Neuronal stem cell (in vitro differentiated cells): ENCODE data around the gene FRMD4B.

Experiments used
- DNase-seq: peaks from one replicate; pipeline ENCODE4 v3.0.0-alpha.2; 2013; ENCODE audit warnings: low spot score
- H2AFZ ChIP-seq: one replicate; pipeline ENCODE4 v1.6.1; 2013; ENCODE audit warnings: mild to moderate bottlenecking, low read length, inconsistent platforms
- H2AK5ac ChIP-seq: 2 replicates; pipeline ENCODE4 v1.6.1; 2013; ENCODE audit warnings: low read depth, mild to moderate bottlenecking, inconsistent platforms, low read length, moderate library complexity, mixed read lengths
- H2BK120ac ChIP-seq: 2 replicates; pipeline ENCODE4 v1.6.1; 2013; ENCODE audit warnings: low read depth, mild to moderate bottlenecking, inconsistent platforms, low read length, moderate library complexity, mixed read lengths
- H2BK12ac ChIP-seq: one replicate; pipeline ENCODE4 v1.6.1; 2013; ENCODE audit warnings: low read length, inconsistent platforms
- H2BK15ac ChIP-seq: 2 replicates; pipeline ENCODE4 v1.6.1; 2013; ENCODE audit warnings: mild to moderate bottlenecking, low read length, inconsistent platforms, mixed read lengths
- H2BK5ac ChIP-seq: one replicate; pipeline ENCODE4 v1.6.1; 2013; ENCODE audit warnings: inconsistent platforms, mild to moderate bottlenecking, low read length, moderate library complexity
- H3K14ac ChIP-seq: one replicate; pipeline ENCODE4 v1.6.1; 2013; ENCODE audit warnings: low read length, inconsistent platforms
- H3K18ac ChIP-seq: 2 replicates; pipeline ENCODE4 v1.6.1; 2013; ENCODE audit warnings: low read length, inconsistent platforms
- H3K23ac ChIP-seq: 2 replicates; pipeline ENCODE4 v1.6.1; 2013; ENCODE audit warnings: low read depth, mild to moderate bottlenecking, mixed read lengths, low read length, inconsistent platforms; ENCODE audit not compliant: poor library complexity
- H3K27ac ChIP-seq: replicated peaks from 3 replicates; pipeline ENCODE4 v1.5.1; 2013; ENCODE audit warnings: low read length, inconsistent platforms
- H3K27me3 ChIP-seq, 3 experiments: 2 replicates each; pipeline ENCODE4 v1.6.1; 2013; ENCODE audit warnings: low read length in 3 of 3, mild to moderate bottlenecking in 2 of 3, inconsistent platforms in 1 of 3, low read depth in 1 of 3, mixed read lengths in 1 of 3, moderate library complexity in 1 of 3; ENCODE audit not compliant: control insufficient read depth in 3 of 3, insufficient read depth in 3 of 3
- H3K36me3 ChIP-seq, 2 donors: replicated peaks in 1 of 2; 2 replicates each; pipeline ENCODE4 v1.6.1; 2013; ENCODE audit warnings: low read length in 2 of 2; ENCODE audit not compliant: control insufficient read depth in 2 of 2, insufficient read depth in 2 of 2
- H3K4ac ChIP-seq: 2 replicates; pipeline ENCODE4 v1.6.1; 2013; ENCODE audit warnings: inconsistent platforms, mild to moderate bottlenecking, low read length, moderate library complexity
- H3K4me1 ChIP-seq, 2 donors: 1 replicate in 1 of 2; 2 replicates in 1 of 2; pipeline ENCODE4 v1.6.1; 2013; ENCODE audit warnings: low read length in 2 of 2, low read depth in 1 of 2; ENCODE audit not compliant: control insufficient read depth in 2 of 2, insufficient read depth in 1 of 2
- H3K4me2 ChIP-seq: one replicate; pipeline ENCODE4 v1.6.1; 2013; ENCODE audit warnings: mild to moderate bottlenecking, low read length, inconsistent platforms; ENCODE audit not compliant: insufficient read depth, poor library complexity, severe bottlenecking
- H3K4me3 ChIP-seq, 2 donors: 2 replicates each; pipeline ENCODE4 v1.5.1; 2013; ENCODE audit warnings: low read length in 2 of 2, mild to moderate bottlenecking in 2 of 2, inconsistent platforms in 1 of 2, moderate library complexity in 1 of 2
- H3K79me1 ChIP-seq: one replicate; pipeline ENCODE4 v1.6.1; 2013; ENCODE audit warnings: low read depth, mild to moderate bottlenecking, inconsistent platforms, low read length, moderate library complexity
- H3K9ac ChIP-seq: one replicate; pipeline ENCODE4 v1.6.1; 2013; ENCODE audit warnings: mild to moderate bottlenecking, low read depth, low read length, inconsistent platforms; ENCODE audit not compliant: poor library complexity
- H3K9me3 ChIP-seq, 2 donors: replicated peaks in 1 of 2; 2 replicates each; pipeline versions ENCODE3 to v1.6.1; 2013; ENCODE audit warnings: low read length in 2 of 2, mild to moderate bottlenecking in 2 of 2, inconsistent platforms in 1 of 2, low read depth in 1 of 2, mixed read lengths in 1 of 2, moderate library complexity in 1 of 2; ENCODE audit not compliant: control insufficient read depth in 2 of 2, insufficient read depth in 1 of 2
- H4K8ac ChIP-seq: one replicate; pipeline ENCODE4 v1.6.1; 2013; ENCODE audit warnings: low read depth, mild to moderate bottlenecking, inconsistent platforms, low read length, moderate library complexity
- H4K91ac ChIP-seq: one replicate; pipeline ENCODE4 v1.6.1; 2013; ENCODE audit warnings: low read length, low read depth, mild to moderate bottlenecking, inconsistent platforms; ENCODE audit not compliant: poor library complexity
- WGBS, 2 donors: extraction: QIAGEN DNeasy Blood & Tissue Kit; methylation state at CpG; one replicate each; pipeline ENCODE4 v1.1.7; 2013; ENCODE audit warnings: missing lambda C conversion rate in 2 of 2, mixed read lengths in 1 of 2; ENCODE audit not compliant: insufficient read length in 2 of 2, insufficient replicate concordance in 1 of 2; ENCODE audit errors: extremely low coverage in 2 of 2; 5-methylcytosine and 5-hydroxymethylcytosine counted together

Gene FRMD4B

DNA sequence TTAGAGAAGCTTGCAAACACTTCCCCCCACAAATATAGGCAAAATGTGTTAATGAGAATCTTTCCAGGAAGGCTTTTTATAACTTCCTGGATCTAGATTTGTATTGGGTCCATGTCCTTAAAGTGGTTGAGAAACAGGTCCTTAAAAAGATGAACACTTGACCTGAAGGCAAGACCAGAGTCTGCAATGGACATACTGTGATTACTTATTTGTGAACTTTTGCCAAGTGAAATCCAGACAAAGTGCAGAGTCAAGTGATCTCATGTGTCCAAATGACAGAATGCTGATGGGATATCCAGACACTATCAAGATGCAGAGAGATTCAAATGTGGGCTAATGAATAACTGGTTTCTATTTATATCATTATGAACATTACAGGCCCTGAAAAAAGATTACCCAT lies 43.8 kb downstream of the FRMD4B start:
- Histone ChIP-seq H2BK5ac (no peak overlapping the region), H3K4ac (no peak overlapping the region), H2BK15ac (no peak overlapping the region), H3K36me3 (no peaks in the 10 kb centered on the region), H2AK5ac (no peak overlapping the region), H3K27me3 (no peaks in the 10 kb centered on the region), H2BK120ac (no peak overlapping the region), H2AFZ (no peak overlapping the region), H3K4me3 (no peak overlapping the region), H3K4me2 (no peak overlapping the region), H3K9ac (no peak overlapping the region), H4K8ac (no peak overlapping the region), H4K91ac (no peak overlapping the region), H3K27ac (no peak overlapping the region), H3K4me1 (no peaks in the 10 kb centered on the region), H3K18ac (no peak overlapping the region), H2BK12ac (no peak overlapping the region), H3K23ac (no peak overlapping the region), H3K9me3 (peaks cover 0 to 2% of the 10 kb centered on the region in 2 donors), H3K14ac (no peak overlapping the region), H3K79me1 (no peaks in the 10 kb centered on the region)
- DNase-seq: no peak

DNA sequence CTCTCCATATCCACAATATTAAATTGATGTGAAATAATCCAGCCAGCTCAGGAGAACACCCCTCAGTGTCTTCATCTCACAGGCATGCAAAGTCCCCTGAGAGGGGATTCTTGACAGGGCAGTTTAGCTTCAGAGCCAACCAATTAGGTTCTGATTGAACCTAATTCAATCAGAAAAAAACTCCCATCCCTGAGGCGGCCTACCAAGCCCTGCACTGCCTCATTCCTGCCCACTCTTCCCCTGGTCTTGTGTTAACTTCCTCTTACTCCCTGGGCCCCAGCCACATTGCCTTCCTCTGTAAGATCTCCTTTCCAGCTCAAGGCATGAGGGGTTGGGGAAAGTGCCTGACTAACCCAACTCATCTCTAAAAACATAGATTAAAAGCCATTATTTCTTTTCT lies 46.1 kb downstream of the FRMD4B start:
- Histone ChIP-seq H2BK5ac (no peak overlapping the region), H3K27ac (no peak overlapping the region), H4K91ac (no peak overlapping the region), H3K14ac (no peak overlapping the region), H2BK15ac (no peak overlapping the region), H2BK120ac (no peak overlapping the region), H3K4me3 (no peak overlapping the region), H3K4me2 (no peak overlapping the region), H3K36me3 (no peaks in the 10 kb centered on the region), H3K4me1 (no peaks in the 10 kb centered on the region), H3K79me1 (no peaks in the 10 kb centered on the region), H2BK12ac (no peak overlapping the region), H3K4ac (no peak overlapping the region), H3K23ac (no peak overlapping the region), H3K9me3 (peaks cover 0 to 2% of the 10 kb centered on the region in 2 donors), H2AFZ (no peak overlapping the region), H2AK5ac (no peak overlapping the region), H4K8ac (no peak overlapping the region), H3K18ac (no peak overlapping the region), H3K27me3 (no peaks in the 10 kb centered on the region), H3K9ac (no peak overlapping the region)
- no peak for DNase-seq
- no CpG with 5 or more reads among the region's 1 CpG for WGBS, 2 donors

DNA sequence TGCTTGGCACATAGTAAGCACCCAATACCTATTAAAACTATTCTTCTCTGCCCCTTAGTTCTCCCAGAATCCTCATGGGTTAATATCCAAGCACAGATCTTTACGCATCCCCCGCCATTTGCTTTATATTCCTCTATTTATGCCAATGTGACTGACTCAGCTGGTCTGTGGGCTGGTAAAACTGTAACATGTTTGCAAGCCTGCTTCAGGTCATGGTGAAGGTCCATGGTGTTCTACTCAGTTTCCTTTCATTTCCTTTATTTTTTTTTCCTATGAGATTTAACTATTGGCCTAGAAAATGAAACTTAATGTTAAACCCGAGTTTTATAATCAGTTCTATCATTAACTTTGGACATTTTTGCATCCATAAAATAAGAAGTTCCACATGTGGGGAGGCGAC lies 47.0 kb downstream of the FRMD4B start:
- no peaks in the 10 kb centered on the region for H3K9me3 ChIP-seq

DNA sequence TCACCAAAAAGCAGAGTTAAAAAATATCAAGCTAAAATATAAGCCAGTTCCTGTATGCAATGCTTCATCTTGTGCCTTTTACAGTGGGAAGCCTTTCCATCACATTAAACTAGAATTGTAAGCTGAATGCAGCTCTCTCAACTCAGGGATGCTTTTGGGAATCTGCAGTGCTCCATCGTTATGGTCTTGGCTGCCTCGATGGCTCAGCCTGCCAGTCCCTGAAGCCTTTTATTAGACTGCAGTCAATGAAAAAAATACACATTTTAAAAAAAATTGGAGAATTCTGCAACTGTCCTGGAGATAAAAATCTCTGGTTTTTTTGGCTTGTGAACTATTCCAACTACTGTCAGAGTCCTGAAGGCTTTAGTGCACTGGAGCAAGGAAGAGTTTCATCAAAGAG lies 53.0 kb downstream of the FRMD4B start:
- H4K8ac ChIP-seq: no peak overlapping the region
- H3K9ac ChIP-seq: no peak overlapping the region
- no peak overlapping the region for H3K27ac ChIP-seq
- H2AFZ ChIP-seq: no peak overlapping the region
- H3K4me2 ChIP-seq: no peak overlapping the region
- no peak overlapping the region for H2BK12ac ChIP-seq
- H3K18ac ChIP-seq: no peak overlapping the region
- no peak overlapping the region for H2AK5ac ChIP-seq
- H3K79me1 ChIP-seq: no peaks in the 10 kb centered on the region
- H4K91ac ChIP-seq: no peak overlapping the region
- H2BK15ac ChIP-seq: no peak overlapping the region
- H3K14ac ChIP-seq: no peak overlapping the region
- H2BK120ac ChIP-seq: no peak overlapping the region
- H3K9me3 ChIP-seq: no peaks in the 10 kb centered on the region
- H3K4ac ChIP-seq: no peak overlapping the region
- no peak for DNase-seq
- no peaks in the 10 kb centered on the region for H3K4me1 ChIP-seq
- no peak overlapping the region for H3K23ac ChIP-seq
- H3K36me3 ChIP-seq: no peaks in the 10 kb centered on the region
- H2BK5ac ChIP-seq: no peak overlapping the region
- no peak overlapping the region for H3K4me3 ChIP-seq
- no peaks in the 10 kb centered on the region for H3K27me3 ChIP-seq
- WGBS, 2 donors: no CpG with 5 or more reads among the region's 2 CpGs

More for the DNA sequence above, 47.0 kb downstream of the FRMD4B start:
- WGBS, 2 donors: no CpG with 5 or more reads among the region's 4 CpGs
- no peak overlapping the region for H3K4ac ChIP-seq
- peak overlapping the region in 1 of 2 donors; percentile 58 for H3K4me3 ChIP-seq
- H3K4me2 ChIP-seq: no peak overlapping the region
- no peaks in the 10 kb centered on the region for H3K4me1 ChIP-seq
- H3K27ac ChIP-seq: no peak overlapping the region
- H4K91ac ChIP-seq: no peak overlapping the region
- H3K79me1 ChIP-seq: no peaks in the 10 kb centered on the region
- no peak overlapping the region for H2AFZ ChIP-seq
- no peak overlapping the region for H2BK15ac ChIP-seq
- no peaks in the 10 kb centered on the region for H3K36me3 ChIP-seq
- H4K8ac ChIP-seq: no peak overlapping the region
- no peak overlapping the region for H3K18ac ChIP-seq
- H3K23ac ChIP-seq: no peak overlapping the region
- H2AK5ac ChIP-seq: no peak overlapping the region
- H3K14ac ChIP-seq: no peak overlapping the region
- H2BK12ac ChIP-seq: no peak overlapping the region
- no peak overlapping the region for H2BK120ac ChIP-seq
- DNase-seq: no peak
- H3K9ac ChIP-seq: no peak overlapping the region
- no peak overlapping the region for H2BK5ac ChIP-seq
- no peaks in the 10 kb centered on the region for H3K27me3 ChIP-seq
